Panc1 (cell line): ENCODE results near the gene PRSS16.

Experiments
- TCF7L2 ChIP-seq: IDR thresholded peaks from 2 replicates; pipeline ENCODE4 v1.6.1; 2011; ENCODE audit warnings: mild to moderate bottlenecking, low read depth, low read length, inconsistent platforms
- TF ChIP-seq, protein P1 (sequence below): fragments of 450-650 bp; IDR thresholded peaks from 2 replicates; pipeline ENCODE4 v1.5.1; 2017; ENCODE audit warnings: mild to moderate bottlenecking

DNA sequence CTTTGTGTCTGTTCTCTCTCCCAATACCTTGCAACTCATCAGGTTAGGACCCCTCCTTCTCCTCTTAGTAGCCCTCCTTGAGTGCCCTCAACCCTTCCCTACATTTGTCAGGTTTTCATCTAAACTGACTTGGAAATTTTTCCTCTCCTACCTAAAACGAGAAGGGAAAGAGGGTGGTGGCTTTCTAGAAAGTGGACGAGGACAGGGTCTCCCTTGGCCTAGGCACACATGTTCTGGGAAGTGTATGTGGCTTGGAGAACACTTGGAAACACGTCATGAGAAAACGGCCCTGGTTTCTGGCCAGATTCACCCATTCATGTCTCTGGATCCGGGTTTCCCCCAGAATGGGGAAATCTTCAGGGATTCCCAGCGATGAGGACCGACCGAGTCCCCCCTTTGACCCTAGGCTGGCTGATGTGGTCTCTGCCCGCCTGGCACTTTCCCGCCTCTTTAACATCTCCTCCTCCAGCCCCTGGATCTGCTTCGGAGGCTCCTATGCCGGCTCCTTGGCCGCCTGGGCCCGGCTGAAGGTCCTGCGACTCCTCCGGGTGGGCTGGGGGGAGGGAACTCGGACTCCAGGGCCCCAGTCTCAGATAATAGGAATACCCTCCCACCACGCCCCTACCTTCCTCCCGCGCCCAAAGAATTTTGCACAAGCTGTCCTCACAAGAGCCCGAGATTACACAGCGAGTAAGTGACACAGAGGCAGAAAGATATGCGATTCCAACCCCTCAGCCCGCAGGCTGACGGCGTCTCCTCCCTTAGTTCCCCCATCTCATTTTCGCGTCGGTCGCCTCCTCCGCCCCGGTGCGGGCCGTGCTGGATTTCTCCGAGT, 3.0 kb downstream of the PRSS16 start:
- TF ChIP-seq, protein P1, sequence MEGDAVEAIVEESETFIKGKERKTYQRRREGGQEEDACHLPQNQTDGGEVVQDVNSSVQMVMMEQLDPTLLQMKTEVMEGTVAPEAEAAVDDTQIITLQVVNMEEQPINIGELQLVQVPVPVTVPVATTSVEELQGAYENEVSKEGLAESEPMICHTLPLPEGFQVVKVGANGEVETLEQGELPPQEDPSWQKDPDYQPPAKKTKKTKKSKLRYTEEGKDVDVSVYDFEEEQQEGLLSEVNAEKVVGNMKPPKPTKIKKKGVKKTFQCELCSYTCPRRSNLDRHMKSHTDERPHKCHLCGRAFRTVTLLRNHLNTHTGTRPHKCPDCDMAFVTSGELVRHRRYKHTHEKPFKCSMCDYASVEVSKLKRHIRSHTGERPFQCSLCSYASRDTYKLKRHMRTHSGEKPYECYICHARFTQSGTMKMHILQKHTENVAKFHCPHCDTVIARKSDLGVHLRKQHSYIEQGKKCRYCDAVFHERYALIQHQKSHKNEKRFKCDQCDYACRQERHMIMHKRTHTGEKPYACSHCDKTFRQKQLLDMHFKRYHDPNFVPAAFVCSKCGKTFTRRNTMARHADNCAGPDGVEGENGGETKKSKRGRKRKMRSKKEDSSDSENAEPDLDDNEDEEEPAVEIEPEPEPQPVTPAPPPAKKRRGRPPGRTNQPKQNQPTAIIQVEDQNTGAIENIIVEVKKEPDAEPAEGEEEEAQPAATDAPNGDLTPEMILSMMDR, result no peak
- TF ChIP-seq TCF7L2, result no peak
